SK-N-SH (cell line): Measurements from ENCODE around the gene FNDC1. TPM values are rescaled to one million over a fixed set of nuclear protein-coding genes. Genes with fewer than 3 reads are reported as not detected.

Experiments used
- CTCF ChIA-PET: fragments of 300-600, 350-600 bp; formaldehyde crosslinking; extraction: SDS; loops from one replicate; lab custom pipeline; 2021; lab: Yijun Ruan, JAX
- POLR2A ChIA-PET: fragments of 350-600 bp; sonication (Branson Sonifier 250); formaldehyde crosslinking; extraction: SDS; loops from one replicate; lab custom pipeline; 2020; ENCODE audit warnings: antibody characterized with exemption, inconsistent platforms; lab: Yijun Ruan, JAX
- DNase-seq: peaks from one replicate; pipeline ENCODE4 v3.0.0; 2012
- H2AFZ ChIP-seq: fragments of 200-600 bp; sonication (generic); 2 replicates; pipeline ENCODE4 v1.8.1; 2016; ENCODE audit warnings: antibody characterized with exemption, mild to moderate bottlenecking, low read depth
- H3F3A ChIP-seq: fragments of 200-600 bp; sonication (generic); replicated peaks from 2 replicates; pipeline ENCODE3; 2016; ENCODE audit warnings: antibody characterized with exemption, mild to moderate bottlenecking; ENCODE audit not compliant: insufficient read depth
- H3K27ac ChIP-seq, 2 experiments: fragments of 200-500 bp in 1 of 2; fragments of 200-600 bp in 1 of 2; sonication (Bioruptor generic) in 1 of 2; sonication (generic), shearing (Covaris generic) in 1 of 2; 2 replicates each; pipeline versions ENCODE4 v1.5.1 to v1.6.1; 2014 to 2016; ENCODE audit warnings: low read depth in 2 of 2, inconsistent platforms in 1 of 2, low read length in 1 of 2, mild to moderate bottlenecking in 1 of 2, mixed read lengths in 1 of 2
- H3K27me3 ChIP-seq: fragments of 200-600 bp; sonication (generic), shearing (Covaris generic); 2 replicates; pipeline ENCODE4 v1.6.1; 2016; ENCODE audit warnings: mixed run types; ENCODE audit not compliant: insufficient read depth
- H3K36me3 ChIP-seq, 2 experiments: fragments of 200-500 bp in 1 of 2; fragments of 200-600 bp in 1 of 2; sonication (Bioruptor generic) in 1 of 2; sonication (generic) in 1 of 2; replicated peaks in 1 of 2; 2 replicates each; pipeline versions ENCODE3 to v1.5.1; 2014 to 2016; ENCODE audit warnings: low read length in 1 of 2, mild to moderate bottlenecking in 1 of 2; ENCODE audit not compliant: insufficient read depth in 2 of 2, control insufficient read depth in 1 of 2
- H3K4me1 ChIP-seq, 2 experiments: fragments of 200-500 bp in 1 of 2; fragments of 200-600 bp in 1 of 2; sonication (Bioruptor generic) in 1 of 2; sonication (generic), shearing (Covaris generic) in 1 of 2; 2 replicates each; pipeline versions ENCODE4 v1.5.1 to v1.6.1; 2014 to 2016; ENCODE audit warnings: low read depth in 1 of 2, low read length in 1 of 2, mixed run types in 1 of 2; ENCODE audit not compliant: insufficient read depth in 2 of 2, control insufficient read depth in 1 of 2
- H3K4me2 ChIP-seq: fragments of 200-600 bp; sonication (generic), shearing (Covaris generic); 2 replicates; pipeline ENCODE4 v1.6.1; 2017; ENCODE audit warnings: mixed run types
- H3K4me3 ChIP-seq, 2 experiments: fragments of 200-500 bp in 1 of 2; fragments of 200-600 bp in 1 of 2; sonication (Bioruptor generic) in 1 of 2; sonication (generic), shearing (Covaris generic) in 1 of 2; 2 replicates each; pipeline versions ENCODE4 v1.5.1 to v1.8.1; 2014 to 2016; ENCODE audit warnings: low read depth in 2 of 2, inconsistent platforms in 1 of 2, low read length in 1 of 2, mild to moderate bottlenecking in 1 of 2, mixed read lengths in 1 of 2, moderate library complexity in 1 of 2
- H3K79me2 ChIP-seq: fragments of 200-600 bp; sonication (generic); 2 replicates; pipeline ENCODE4 v1.8.1; 2017; ENCODE audit warnings: mild to moderate bottlenecking; ENCODE audit not compliant: insufficient read depth
- H3K9ac ChIP-seq: fragments of 200-600 bp; sonication (generic); 2 replicates; pipeline ENCODE4 v1.6.1; 2017; ENCODE audit warnings: mixed run types
- H3K9me2 ChIP-seq: fragments of 200-600 bp; sonication (generic); 2 replicates; pipeline ENCODE4 v1.6.1; 2017; ENCODE audit warnings: mixed run types
- H3K9me3 ChIP-seq: fragments of 200-600 bp; sonication (generic); 2 replicates; pipeline ENCODE4 v1.6.1; 2017; ENCODE audit warnings: mixed run types, mild to moderate bottlenecking, moderate library complexity
- H4K20me1 ChIP-seq: fragments of 200-600 bp; sonication (generic); 2 replicates; pipeline ENCODE4 v1.6.1; 2017; ENCODE audit warnings: mild to moderate bottlenecking, mixed run types; ENCODE audit not compliant: insufficient read depth
- FOSL2 ChIP-seq: IDR thresholded peaks from 2 replicates; pipeline ENCODE4 v1.4.0; 2012; ENCODE audit warnings: low read depth, mild to moderate bottlenecking, moderate library complexity, borderline replicate concordance
- JUND ChIP-seq: IDR thresholded peaks from 2 replicates; pipeline ENCODE4 v1.4.0; 2012
- NFIC ChIP-seq: IDR thresholded peaks from 2 replicates; pipeline ENCODE4 v1.4.0; 2012; ENCODE audit warnings: borderline replicate concordance
- RCOR1 ChIP-seq: fragments of 150-350 bp; IDR thresholded peaks from 2 replicates; pipeline ENCODE4 v1.6.1; 2017; ENCODE audit warnings: antibody characterized with exemption, low read length
- RFX5 ChIP-seq: IDR thresholded peaks from 2 replicates; pipeline ENCODE4 v1.6.1; 2012; ENCODE audit warnings: mild to moderate bottlenecking, improper control_type of control experiment, low read length
- YY1 ChIP-seq: IDR thresholded peaks from 2 replicates; pipeline ENCODE4 v1.4.0; 2012; ENCODE audit warnings: low read depth, mild to moderate bottlenecking
- WGBS: methylation state at CpG from one replicate; pipeline ENCODE4 v1.1.6; 2017; ENCODE audit warnings: low lambda C conversion rate; 5-methylcytosine and 5-hydroxymethylcytosine counted together
- polyA plus RNA-seq, 3 experiments: library from polyadenylated mRNA; depleted of rRNA; stranded (reverse); fragments of >200 nt; gene quantifications; 2 replicates each; pipeline ENCODE4 v1.2.3, GENCODE V29; 2012
- TF ChIP-seq, protein P1 (sequence below): fragments of 200-600 bp; sonication (generic); IDR thresholded peaks from 2 replicates; pipeline ENCODE4 v1.6.1; 2017; ENCODE audit warnings: antibody characterized with exemption, mild to moderate bottlenecking, moderate library complexity

FNDC1 gene
- polyA plus RNA-seq, 1 of the 3 experiments (the other 2 are of a cell fraction) = not detected

GRCh38 chr6:159163901-159164370 lies 5.3 kb upstream of the FNDC1 start:
- WGBS = 25% methylated on average over 5 of the region's 5 CpGs
- no peak overlapping the region for H3K27ac ChIP-seq
- no peaks in the 10 kb centered on the region; a peak in 1 of 4 replicates for H3K4me1 ChIP-seq
- ChIA-PET POLR2A (no interaction called here), CTCF (interaction anchor here (1.0 to 2.9 kb wide), 2 partner anchors 10 to 12 kb away, joined by 5 to 17 read pairs; no protein-coding TSS in a partner anchor)
- H2AFZ ChIP-seq = no peak overlapping the region
- no peaks in the 10 kb centered on the region for H4K20me1 ChIP-seq
- no peaks in the 10 kb centered on the region for H3K36me3 ChIP-seq
- H3F3A ChIP-seq = no peaks in the 10 kb centered on the region
- H3K27me3 ChIP-seq = peaks cover 49% of the 10 kb centered on the region
- H3K9ac ChIP-seq = no peak overlapping the region
- no peaks in the 10 kb centered on the region for H3K9me2 ChIP-seq
- no peak overlapping the region for H3K4me3 ChIP-seq
- no peak for DNase-seq
- TF ChIP-seq NFIC = no peak
- no peak for TF ChIP-seq YY1
- TF ChIP-seq, protein P1, sequence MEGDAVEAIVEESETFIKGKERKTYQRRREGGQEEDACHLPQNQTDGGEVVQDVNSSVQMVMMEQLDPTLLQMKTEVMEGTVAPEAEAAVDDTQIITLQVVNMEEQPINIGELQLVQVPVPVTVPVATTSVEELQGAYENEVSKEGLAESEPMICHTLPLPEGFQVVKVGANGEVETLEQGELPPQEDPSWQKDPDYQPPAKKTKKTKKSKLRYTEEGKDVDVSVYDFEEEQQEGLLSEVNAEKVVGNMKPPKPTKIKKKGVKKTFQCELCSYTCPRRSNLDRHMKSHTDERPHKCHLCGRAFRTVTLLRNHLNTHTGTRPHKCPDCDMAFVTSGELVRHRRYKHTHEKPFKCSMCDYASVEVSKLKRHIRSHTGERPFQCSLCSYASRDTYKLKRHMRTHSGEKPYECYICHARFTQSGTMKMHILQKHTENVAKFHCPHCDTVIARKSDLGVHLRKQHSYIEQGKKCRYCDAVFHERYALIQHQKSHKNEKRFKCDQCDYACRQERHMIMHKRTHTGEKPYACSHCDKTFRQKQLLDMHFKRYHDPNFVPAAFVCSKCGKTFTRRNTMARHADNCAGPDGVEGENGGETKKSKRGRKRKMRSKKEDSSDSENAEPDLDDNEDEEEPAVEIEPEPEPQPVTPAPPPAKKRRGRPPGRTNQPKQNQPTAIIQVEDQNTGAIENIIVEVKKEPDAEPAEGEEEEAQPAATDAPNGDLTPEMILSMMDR = no peak
- TF ChIP-seq FOSL2 = no peak
- H3K4me2 ChIP-seq = no peak overlapping the region
- H3K9me3 ChIP-seq = no peaks in the 10 kb centered on the region
- no peaks in the 10 kb centered on the region for H3K79me2 ChIP-seq

DNA sequence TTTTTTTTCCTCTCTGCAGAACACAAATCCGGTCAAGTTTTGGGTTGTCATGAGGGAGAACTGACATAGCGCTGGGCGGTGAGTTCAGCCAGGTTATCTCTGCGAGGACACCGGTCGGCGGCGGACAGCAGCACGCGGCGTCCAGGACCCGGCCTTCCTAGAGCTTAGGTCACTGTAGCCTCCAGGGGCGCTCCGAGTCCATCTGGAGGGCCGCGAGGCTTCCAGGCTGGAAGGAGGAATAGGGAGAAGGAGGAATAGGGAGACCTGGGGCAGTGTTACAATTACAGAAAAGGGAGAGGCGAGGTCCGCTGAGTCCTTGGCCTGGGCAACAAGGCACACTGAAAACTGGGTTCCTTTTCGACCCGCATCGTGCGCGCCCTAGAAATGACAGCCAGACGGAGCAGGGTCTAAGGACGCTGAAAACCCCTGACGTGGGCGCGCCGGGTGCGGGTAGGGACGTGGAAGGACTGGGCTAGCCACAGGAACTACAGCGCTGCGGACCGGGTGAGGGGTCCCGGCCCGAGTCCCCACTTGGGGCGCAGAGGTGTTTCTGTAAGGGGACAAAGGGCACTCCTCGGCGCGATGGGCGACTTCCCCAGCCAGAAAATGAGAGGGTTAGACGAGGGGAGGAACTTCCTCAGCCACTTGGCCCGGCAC lies 536 bp upstream of the FNDC1 start:
- Histone ChIP-seq H3K4me1 (no peaks in the 10 kb centered on the region; a peak in 1 of 4 replicates), H4K20me1 (no peaks in the 10 kb centered on the region), H3K9me2 (no peaks in the 10 kb centered on the region), H3K27ac (no peak overlapping the region), H3K9ac (no peak overlapping the region), H3K79me2 (no peaks in the 10 kb centered on the region), H3K4me2 (peak overlapping the region; percentile 59; the same call in 1 of the 2 replicates), H3K4me3 (peak overlapping the region in 1 of 2 experiments; percentile 55; a peak in 2 of 4 replicates), H3K27me3 (peaks cover 63% of the 10 kb centered on the region), H3K36me3 (no peaks in the 10 kb centered on the region), H2AFZ (no peak overlapping the region), H3K9me3 (no peaks in the 10 kb centered on the region), H3F3A (no peaks in the 10 kb centered on the region)
- peak; percentile 65 for DNase-seq
- WGBS = 2% methylated on average over 24 of the region's 43 CpGs
- TF ChIP-seq JUND = no peak
- TF ChIP-seq, protein P1 = peak; percentile 40
- TF ChIP-seq RCOR1 = no peak
- no peak for TF ChIP-seq RFX5
- ChIA-PET CTCF (interaction anchor here (0.9 to 2.1 kb wide), 6 partner anchors 17 to 763 kb away, joined by 3 to 7 read pairs (median 4); no protein-coding TSS in a partner anchor), POLR2A (no interaction called here)
